Activated naive CD8-positive, alpha-beta T cell (primary cell): ENCODE data around the gene CAMK2N2.
A peak's percentile ranks its signal among the peaks of the same experiment; 100 is the strongest.
"Not testable (repeated sequence)": the region's sequence is repeated elsewhere in the genome, so short reads cannot be mapped to it uniquely, and the experiment has no call there.

Experiments used
- H3K27ac Mint-ChIP-seq: one replicate; pipeline ENCODE4 v1.8.0; 2021; ENCODE audit warnings: mixed read lengths
- H3K27me3 Mint-ChIP-seq: one replicate; pipeline ENCODE4 v1.8.0; 2021; ENCODE audit warnings: mixed read lengths
- H3K36me3 Mint-ChIP-seq: one replicate; pipeline ENCODE4 v1.8.0; 2021; ENCODE audit warnings: mixed read lengths
- H3K4me1 Mint-ChIP-seq: one replicate; pipeline ENCODE4 v1.8.0; 2021; ENCODE audit warnings: low read depth, mixed read lengths
- H3K4me3 Mint-ChIP-seq: one replicate; pipeline ENCODE4 v1.8.0; 2021; ENCODE audit warnings: mild to moderate bottlenecking, mixed read lengths
- H3K9me3 Mint-ChIP-seq: one replicate; pipeline ENCODE4 v1.8.0; 2021; ENCODE audit warnings: low read depth, mixed read lengths

The CAMK2N2 gene

GRCh38 chr3:184289426-184289938, 28.1 kb upstream of the CAMK2N2 start:
- H3K36me3 Mint-ChIP-seq: no peaks in the 10 kb centered on the region
- H3K9me3 Mint-ChIP-seq: no peaks in the 10 kb centered on the region
- no peak overlapping the region for H3K4me3 Mint-ChIP-seq
- no peak overlapping the region for H3K27ac Mint-ChIP-seq
- H3K4me1 Mint-ChIP-seq: no peaks in the 10 kb centered on the region
- peaks cover 7% of the 10 kb centered on the region for H3K27me3 Mint-ChIP-seq

GRCh38 chr3:184284696-184285095, 23.3 kb upstream of the CAMK2N2 start:
- Mint-ChIP-seq H3K4me3 (no peak overlapping the region), H3K9me3 (no peaks in the 10 kb centered on the region), H3K27me3 (peaks cover 7% of the 10 kb centered on the region), H3K4me1 (no peaks in the 10 kb centered on the region), H3K36me3 (no peaks in the 10 kb centered on the region), H3K27ac (no peak overlapping the region)

DNA sequence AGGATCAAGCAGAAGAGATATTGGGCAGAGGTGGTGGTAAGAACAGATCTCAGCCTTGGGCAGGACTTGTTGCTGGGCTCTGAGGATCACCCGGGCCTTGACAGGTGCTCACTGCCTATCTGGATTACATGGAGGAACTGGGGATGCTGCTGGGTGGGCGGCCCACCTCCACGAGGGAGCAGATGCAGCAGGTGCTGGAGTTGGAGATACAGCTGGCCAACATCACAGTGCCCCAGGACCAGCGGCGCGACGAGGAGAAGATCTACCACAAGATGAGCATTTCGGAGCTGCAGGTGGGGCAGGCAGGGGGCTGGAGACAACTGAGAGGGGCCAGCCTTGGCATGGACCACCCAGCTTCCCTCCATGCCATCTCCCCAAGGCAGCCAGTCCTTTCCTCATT, 22.3 kb upstream of the CAMK2N2 start:
- H3K4me1 Mint-ChIP-seq: no peaks in the 10 kb centered on the region
- H3K27me3 Mint-ChIP-seq: peaks cover 8% of the 10 kb centered on the region
- no peaks in the 10 kb centered on the region for H3K36me3 Mint-ChIP-seq
- no peak overlapping the region for H3K4me3 Mint-ChIP-seq
- H3K27ac Mint-ChIP-seq: no peak overlapping the region
- no peaks in the 10 kb centered on the region for H3K9me3 Mint-ChIP-seq

DNA sequence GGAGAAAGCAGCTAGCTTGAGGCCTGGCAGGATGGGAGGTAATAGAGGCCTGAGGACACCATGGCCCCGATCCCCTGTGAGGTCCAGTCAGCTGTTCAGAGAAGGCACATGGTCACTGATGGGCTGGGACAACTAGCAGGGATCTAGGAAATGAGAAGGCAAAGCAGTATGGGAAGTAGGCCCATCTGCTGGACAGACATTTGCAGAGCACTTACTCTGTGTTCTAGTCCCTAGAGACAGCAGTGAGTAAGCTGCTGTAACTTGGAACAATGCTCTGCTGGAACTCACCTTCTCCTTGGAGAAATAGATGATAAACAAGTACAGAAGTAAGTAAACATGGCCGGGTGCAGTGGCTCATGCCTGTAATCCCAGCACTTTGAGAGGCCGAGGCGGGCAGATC, 21.6 kb upstream of the CAMK2N2 start:
- Mint-ChIP-seq H3K27ac (no peak overlapping the region), H3K4me1 (no peaks in the 10 kb centered on the region), H3K27me3 (peaks cover 10% of the 10 kb centered on the region), H3K9me3 (no peaks in the 10 kb centered on the region), H3K4me3 (no peak overlapping the region), H3K36me3 (no peaks in the 10 kb centered on the region)

GRCh38 chr3:184277366-184277765, 16.0 kb upstream of the CAMK2N2 start:
- H3K27ac Mint-ChIP-seq: no peak overlapping the region
- peaks cover 3% of the 10 kb centered on the region for H3K36me3 Mint-ChIP-seq
- H3K9me3 Mint-ChIP-seq: no peaks in the 10 kb centered on the region
- H3K4me3 Mint-ChIP-seq: no peak overlapping the region
- peaks cover 23% of the 10 kb centered on the region for H3K27me3 Mint-ChIP-seq
- H3K4me1 Mint-ChIP-seq: peaks cover 8% of the 10 kb centered on the region

GRCh38 chr3:184275961-184276910, 14.9 kb upstream of the CAMK2N2 start, which contains the start of gene ECE2:
Gene ECE2, plus strand, starts transcription at chr3:184276022. Its CDS starts 132 bp downstream, at chr3:184276154.
- Mint-ChIP-seq H3K27ac (no peak within 1 kb of the TSS), H3K9me3 (no peaks in the 10 kb centered on the region), H3K27me3 (peaks cover 23% of the 10 kb centered on the region), H3K4me1 (peaks cover 8% of the 10 kb centered on the region), H3K4me3 (peak within 1 kb of the TSS; percentile 46), H3K36me3 (peaks cover 3% of the 10 kb centered on the region)

DNA sequence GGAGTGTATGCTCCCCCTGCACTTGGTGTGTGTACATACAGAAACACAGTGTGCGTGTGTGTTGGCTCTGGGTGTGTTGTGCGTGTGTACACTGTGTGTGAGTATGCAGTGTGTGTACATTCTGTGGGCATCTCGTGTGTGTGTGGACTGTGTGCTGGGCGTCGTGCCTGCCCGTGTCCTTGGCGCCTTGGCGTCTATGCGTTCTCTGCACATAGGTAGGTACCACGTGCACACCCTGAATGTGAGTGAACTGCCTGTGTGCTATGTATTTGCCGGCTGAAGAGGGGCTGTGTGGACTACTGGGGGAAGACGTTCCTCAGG, 14.0 kb upstream of the CAMK2N2 start:
- Mint-ChIP-seq H3K4me3 (peak overlapping the region; percentile 46), H3K4me1 (peaks cover 8% of the 10 kb centered on the region), H3K27me3 (peaks cover 23% of the 10 kb centered on the region), H3K36me3 (peaks cover 3% of the 10 kb centered on the region), H3K9me3 (no peaks in the 10 kb centered on the region), H3K27ac (no peak overlapping the region)

- Mint-ChIP-seq H3K27ac (no peak overlapping the region), H3K36me3 (peaks cover 5% of the 10 kb centered on the region), H3K4me1 (peaks cover 8% of the 10 kb centered on the region), H3K9me3 (no peaks in the 10 kb centered on the region), H3K27me3 (peaks cover 20% of the 10 kb centered on the region), H3K4me3 (no peak overlapping the region)
Observed at GRCh38 chr3:184272269-184272668, 10.9 kb upstream of the CAMK2N2 start.

- H3K27me3 Mint-ChIP-seq: peaks cover 12% of the 10 kb centered on the region
- not testable (repeated sequence) for H3K4me1 Mint-ChIP-seq, H3K36me3 Mint-ChIP-seq, H3K9me3 Mint-ChIP-seq, H3K4me3 Mint-ChIP-seq, H3K27ac Mint-ChIP-seq
Observed at GRCh38 chr3:184267249-184267648, 5.9 kb upstream of the CAMK2N2 start.

DNA sequence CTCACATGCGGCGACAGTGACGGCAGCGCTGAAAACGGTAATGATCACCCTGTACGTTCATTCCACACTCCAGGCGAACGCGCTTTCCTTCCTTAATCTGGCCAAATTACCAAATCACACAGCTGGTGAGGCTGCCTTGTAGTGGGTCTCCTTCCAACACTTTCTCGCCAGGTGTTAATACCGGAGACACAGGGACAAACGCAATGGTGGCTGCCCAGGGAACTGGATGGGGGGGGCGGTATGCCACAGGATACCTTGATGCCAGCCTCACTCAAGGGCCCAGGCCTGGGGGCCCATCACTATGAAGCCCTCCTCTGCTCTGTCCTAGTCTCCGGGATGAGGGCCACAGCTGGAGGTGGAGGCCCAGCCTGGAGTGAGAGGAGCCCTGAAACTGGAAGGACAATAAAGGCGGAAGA, 1.4 kb upstream of the CAMK2N2 start:
- no peak overlapping the region for H3K27ac Mint-ChIP-seq
- peaks cover 15% of the 10 kb centered on the region for H3K4me1 Mint-ChIP-seq
- peaks cover 19% of the 10 kb centered on the region for H3K27me3 Mint-ChIP-seq
- H3K4me3 Mint-ChIP-seq: peak overlapping the region; percentile 78
- peaks cover 9% of the 10 kb centered on the region for H3K36me3 Mint-ChIP-seq
- no peaks in the 10 kb centered on the region for H3K9me3 Mint-ChIP-seq

- H3K27ac Mint-ChIP-seq: no peak overlapping the region
- peaks cover 19% of the 10 kb centered on the region for H3K27me3 Mint-ChIP-seq
- H3K36me3 Mint-ChIP-seq: peaks cover 6% of the 10 kb centered on the region
- H3K4me1 Mint-ChIP-seq: peaks cover 15% of the 10 kb centered on the region
- H3K4me3 Mint-ChIP-seq: peak overlapping the region; percentile 94
- H3K9me3 Mint-ChIP-seq: no peaks in the 10 kb centered on the region
Observed at GRCh38 chr3:184261854-184262763, 756 bp upstream of the CAMK2N2 start.

DNA sequence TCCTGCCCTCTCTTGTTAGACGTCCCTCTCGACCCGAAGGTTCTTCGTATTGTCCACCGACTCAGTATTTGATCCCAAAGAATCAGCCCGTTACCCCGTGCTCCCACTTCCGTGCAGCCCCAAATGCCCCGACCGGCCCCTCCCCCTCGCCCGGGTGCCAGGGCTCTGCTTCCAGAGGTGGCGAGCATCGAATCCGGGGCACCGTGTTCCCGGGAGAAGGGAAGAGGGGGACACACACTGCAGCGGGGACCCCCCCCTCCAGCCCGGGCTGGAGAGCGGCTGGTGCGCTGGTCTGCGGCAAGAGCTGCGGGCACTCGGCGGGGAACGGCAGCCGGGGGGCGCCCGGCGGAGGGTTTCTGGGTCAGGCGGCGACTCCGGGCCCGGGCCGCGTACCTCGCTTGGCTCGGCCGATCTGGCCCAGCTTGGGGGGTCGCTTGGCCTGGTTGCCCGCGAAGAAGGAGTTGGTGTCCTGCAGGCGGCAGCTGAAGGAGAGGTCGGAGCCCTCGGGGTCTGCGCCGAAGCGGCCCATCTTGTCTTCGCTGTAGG, 556 bp downstream of the CAMK2N2 start:
- peaks cover 17% of the 10 kb centered on the region for H3K4me1 Mint-ChIP-seq
- H3K9me3 Mint-ChIP-seq: no peaks in the 10 kb centered on the region
- H3K27me3 Mint-ChIP-seq: peaks cover 19% of the 10 kb centered on the region
- H3K4me3 Mint-ChIP-seq: peak overlapping the region; percentile 83
- H3K36me3 Mint-ChIP-seq: peaks cover 7% of the 10 kb centered on the region
- no peak overlapping the region for H3K27ac Mint-ChIP-seq

DNA sequence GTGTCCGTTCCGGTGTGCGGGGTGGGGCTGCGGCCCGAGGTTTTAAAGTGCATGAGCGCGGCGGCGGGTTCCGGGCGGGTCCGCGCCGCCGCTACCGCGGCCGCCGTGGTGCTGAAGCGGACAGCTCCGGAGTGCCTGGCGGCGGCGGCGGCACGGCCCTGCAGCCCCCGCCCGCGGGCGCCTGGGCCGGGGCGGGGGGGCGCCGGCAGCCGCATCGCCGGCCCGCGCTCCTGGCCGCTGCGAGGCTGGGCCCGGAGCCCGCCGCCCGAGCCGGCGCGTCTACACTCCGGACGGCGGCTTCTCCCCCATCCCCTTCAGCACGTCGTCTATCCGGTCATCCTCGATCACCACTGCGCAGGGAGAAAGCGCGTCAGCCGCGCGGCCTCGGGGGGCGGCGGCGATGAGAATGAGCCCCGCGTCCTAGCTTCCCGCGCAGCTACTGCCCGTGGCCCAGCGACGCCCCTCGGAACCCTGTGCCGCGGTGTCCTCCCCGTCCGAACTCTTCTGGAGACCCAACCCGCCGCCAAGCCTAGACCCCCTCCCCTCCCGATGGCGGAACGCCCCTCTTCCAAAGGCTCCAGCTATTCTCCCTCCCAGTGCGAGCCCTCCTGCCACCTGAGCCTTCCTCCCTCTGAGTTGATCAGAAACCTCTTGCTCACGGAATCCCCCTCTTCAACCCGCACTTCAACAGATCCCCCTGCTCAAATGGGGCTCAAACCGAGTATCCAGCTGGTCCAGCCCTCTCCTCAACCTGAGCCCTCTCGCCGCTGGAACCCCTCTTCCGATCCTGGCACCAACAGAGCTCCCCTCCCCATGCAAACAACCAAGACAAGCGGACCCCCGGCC, 1.3 kb downstream of the CAMK2N2 start:
- peaks cover 20% of the 10 kb centered on the region for H3K4me1 Mint-ChIP-seq
- H3K36me3 Mint-ChIP-seq: peaks cover 10% of the 10 kb centered on the region
- peaks cover 17% of the 10 kb centered on the region for H3K27me3 Mint-ChIP-seq
- no peaks in the 10 kb centered on the region for H3K9me3 Mint-ChIP-seq
- H3K4me3 Mint-ChIP-seq: peak overlapping the region; percentile 83
- no peak overlapping the region for H3K27ac Mint-ChIP-seq

DNA sequence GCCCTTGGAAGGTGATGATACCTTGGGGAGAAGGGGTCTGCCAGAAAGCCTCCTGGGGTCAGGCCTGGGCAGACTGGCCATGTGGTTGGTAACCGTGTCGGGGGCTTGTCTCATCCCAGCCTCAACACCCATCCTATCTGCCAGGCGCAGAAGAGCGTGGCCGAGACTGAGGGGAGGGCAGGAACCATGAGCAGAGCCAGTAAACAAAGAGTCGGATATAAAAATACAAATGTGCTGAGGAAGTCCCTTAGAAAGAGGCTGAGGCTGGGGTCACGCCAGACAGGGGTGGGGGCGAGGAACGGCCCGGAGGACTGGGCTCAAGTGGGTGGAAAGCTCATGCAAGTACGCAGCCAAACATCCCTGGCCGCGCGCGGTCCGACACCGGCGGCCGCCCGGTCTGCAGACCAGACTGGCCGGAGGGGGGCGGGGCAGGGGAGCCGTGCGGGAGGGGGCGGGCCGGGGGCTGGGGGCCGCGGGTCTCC, 1.9 kb downstream of the CAMK2N2 start:
- no peak overlapping the region for H3K27ac Mint-ChIP-seq

More for the DNA sequence above, 1.9 kb downstream of the CAMK2N2 start:
- Mint-ChIP-seq H3K4me3 (peak overlapping the region; percentile 75), H3K9me3 (no peaks in the 10 kb centered on the region), H3K36me3 (peaks cover 12% of the 10 kb centered on the region), H3K4me1 (peaks cover 21% of the 10 kb centered on the region), H3K27me3 (peaks cover 13% of the 10 kb centered on the region)
